Adrenal gland (tissue), 5 donors: ENCODE results near the gene ENAH.

ENCODE experiments used
- POLR2A ChIP-seq, 2 donors: fragments of 450-650 bp; IDR thresholded peaks; one replicate each; pipeline ENCODE4 v1.6.1; 2017; ENCODE audit warnings: antibody characterized with exemption in 2 of 2, mild to moderate bottlenecking in 2 of 2, moderate library complexity in 1 of 2
- TF ChIP-seq, protein P1 (sequence below), 6 experiments: fragments of 450-650 bp in 4 of 6; fragments of 200-600 bp in 2 of 6; sonication (generic) in 1 of 6; IDR thresholded peaks; 1 replicate in 5 of 6; 2 replicates in 1 of 6; pipeline versions ENCODE4 v1.5.1 to v1.8.0; 2016 to 2021; ENCODE audit warnings: antibody characterized with exemption in 6 of 6, mild to moderate bottlenecking in 2 of 6, moderate library complexity in 1 of 6
- donor health status: DM: no; HTN: no; CAD: no.

DNA sequence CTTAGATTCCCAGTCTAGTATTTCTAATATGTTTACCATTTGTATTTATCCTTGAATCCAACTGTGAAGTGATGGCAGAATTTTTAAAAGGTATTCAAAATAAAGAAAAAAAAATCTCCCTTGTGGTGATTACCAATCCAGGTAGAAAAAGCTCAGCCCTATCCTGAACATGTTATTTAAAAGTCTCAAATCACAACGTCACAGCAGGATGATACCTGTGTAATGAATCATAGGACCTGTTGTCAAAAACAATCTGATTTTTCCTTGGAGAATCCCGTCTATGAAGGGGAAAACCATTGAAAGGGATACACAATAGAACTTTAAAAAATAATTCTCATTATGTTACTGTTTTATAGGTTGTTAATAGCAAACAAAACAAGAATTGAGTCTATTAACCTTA lies 148.1 kb downstream of the ENAH start:
- TF ChIP-seq, protein P1, sequence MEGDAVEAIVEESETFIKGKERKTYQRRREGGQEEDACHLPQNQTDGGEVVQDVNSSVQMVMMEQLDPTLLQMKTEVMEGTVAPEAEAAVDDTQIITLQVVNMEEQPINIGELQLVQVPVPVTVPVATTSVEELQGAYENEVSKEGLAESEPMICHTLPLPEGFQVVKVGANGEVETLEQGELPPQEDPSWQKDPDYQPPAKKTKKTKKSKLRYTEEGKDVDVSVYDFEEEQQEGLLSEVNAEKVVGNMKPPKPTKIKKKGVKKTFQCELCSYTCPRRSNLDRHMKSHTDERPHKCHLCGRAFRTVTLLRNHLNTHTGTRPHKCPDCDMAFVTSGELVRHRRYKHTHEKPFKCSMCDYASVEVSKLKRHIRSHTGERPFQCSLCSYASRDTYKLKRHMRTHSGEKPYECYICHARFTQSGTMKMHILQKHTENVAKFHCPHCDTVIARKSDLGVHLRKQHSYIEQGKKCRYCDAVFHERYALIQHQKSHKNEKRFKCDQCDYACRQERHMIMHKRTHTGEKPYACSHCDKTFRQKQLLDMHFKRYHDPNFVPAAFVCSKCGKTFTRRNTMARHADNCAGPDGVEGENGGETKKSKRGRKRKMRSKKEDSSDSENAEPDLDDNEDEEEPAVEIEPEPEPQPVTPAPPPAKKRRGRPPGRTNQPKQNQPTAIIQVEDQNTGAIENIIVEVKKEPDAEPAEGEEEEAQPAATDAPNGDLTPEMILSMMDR (IDR thresholded peaks at IDR 0.05) = no peak
- TF ChIP-seq POLR2A (IDR thresholded peaks at IDR 0.05) = no peak
